ENCODE results near the gene HNRNPLL.
"Not testable (repeated sequence)": the region's sequence is repeated elsewhere in the genome, so short reads cannot be mapped to it uniquely, and the experiment has no call there.

The HNRNPLL gene

GRCh38 chr2:38620282-38620977 lies 17.7 kb upstream of the HNRNPLL start:
- no peak for DNase-seq
- H3K4me1 ChIP-seq (ENCODE audit: control insufficient read depth, insufficient read depth, low read length, poor library complexity, severe bottlenecking): no peaks in the 10 kb centered on the region
- no peak overlapping the region for H3K4me3 ChIP-seq (ENCODE audit: insufficient read depth, low read depth, low read length, poor library complexity, severe bottlenecking)
- no peaks in the 10 kb centered on the region for H3K36me3 ChIP-seq (ENCODE audit: control insufficient read depth, insufficient read depth, low read length)
- no peaks in the 10 kb centered on the region for H3K9me3 ChIP-seq (ENCODE audit: control insufficient read depth, low read length)
- no peak overlapping the region for H3K27ac ChIP-seq (ENCODE audit: insufficient read depth, low read length, poor library complexity, severe bottlenecking)
- H3K27me3 ChIP-seq (replicated peaks; ENCODE audit: control insufficient read depth, insufficient read depth, low read length, poor library complexity, severe bottlenecking): no peaks in the 10 kb centered on the region

DNA sequence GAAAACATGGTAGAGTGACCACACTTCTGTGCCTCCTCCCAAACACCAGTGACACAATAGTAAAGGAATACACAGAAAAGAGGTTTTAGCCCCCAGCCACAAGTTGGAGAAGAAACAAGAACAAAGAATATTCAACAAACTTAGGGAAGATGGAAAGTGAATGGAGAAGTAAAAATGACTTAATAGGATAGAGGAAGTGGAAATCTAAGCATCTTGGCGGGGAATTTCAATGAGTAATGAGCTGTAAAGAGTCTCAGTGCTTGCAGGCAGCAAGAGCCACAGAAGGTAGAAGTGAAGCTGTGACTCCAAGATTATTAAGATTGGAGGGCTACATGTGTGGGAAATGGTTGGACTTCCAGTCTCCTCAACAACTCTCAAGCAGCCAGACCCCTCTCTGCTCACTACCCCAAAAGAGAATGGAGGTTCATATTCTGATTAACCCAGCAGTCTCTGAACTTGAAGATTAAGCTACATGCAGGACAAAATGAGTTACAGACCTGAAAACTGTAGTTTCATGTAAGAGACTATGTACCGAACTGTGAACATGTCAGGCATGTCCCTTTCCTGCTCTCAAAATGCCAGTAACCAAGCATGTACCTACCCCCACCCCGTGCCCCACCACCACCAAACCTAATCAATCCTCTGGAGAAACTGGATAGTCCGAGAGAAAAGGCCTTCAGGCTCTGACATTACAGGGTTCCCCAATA lies 16.9 kb upstream of the HNRNPLL start:
- Histone ChIP-seq H3K27me3 (replicated peaks; ENCODE audit: control insufficient read depth, insufficient read depth, low read length, poor library complexity, severe bottlenecking) (no peaks in the 10 kb centered on the region), H3K36me3 (ENCODE audit: control insufficient read depth, insufficient read depth, low read length) (no peaks in the 10 kb centered on the region), H3K4me1 (ENCODE audit: control insufficient read depth, insufficient read depth, low read length, poor library complexity, severe bottlenecking) (no peaks in the 10 kb centered on the region), H3K4me3 (ENCODE audit: insufficient read depth, low read depth, low read length, poor library complexity, severe bottlenecking) (no peak overlapping the region), H3K27ac (ENCODE audit: insufficient read depth, low read length, poor library complexity, severe bottlenecking) (no peak overlapping the region), H3K9me3 (ENCODE audit: control insufficient read depth, low read length) (no peaks in the 10 kb centered on the region)
- DNase-seq: no peak

DNA sequence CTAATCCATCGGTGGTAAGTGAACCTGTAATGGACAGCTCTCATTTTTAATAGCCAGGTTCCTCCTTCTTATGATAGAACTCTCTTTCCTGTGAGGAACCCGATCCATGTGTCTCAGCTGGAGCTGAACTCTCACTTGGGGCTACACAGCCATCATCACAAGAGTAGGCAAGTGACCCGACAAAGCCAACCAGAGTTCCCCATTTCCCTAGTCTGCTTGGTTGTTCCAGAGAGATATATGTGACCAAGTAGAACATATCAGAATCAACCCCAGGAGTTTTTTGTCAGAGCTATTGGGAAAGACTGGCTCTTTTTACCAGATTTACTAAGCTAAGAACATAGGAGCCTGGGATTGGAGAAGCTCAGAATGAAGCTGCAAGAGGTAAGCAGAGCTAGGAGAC lies 14.6 kb upstream of the HNRNPLL start:
- no peaks in the 10 kb centered on the region for H3K36me3 ChIP-seq (ENCODE audit: control insufficient read depth, insufficient read depth, low read length)
- no peak overlapping the region for H3K27ac ChIP-seq (ENCODE audit: insufficient read depth, low read length, poor library complexity, severe bottlenecking)
- DNase-seq: no peak
- H3K9me3 ChIP-seq (ENCODE audit: control insufficient read depth, low read length): no peaks in the 10 kb centered on the region
- no peak overlapping the region for H3K4me3 ChIP-seq (ENCODE audit: insufficient read depth, low read depth, low read length, poor library complexity, severe bottlenecking)
- no peaks in the 10 kb centered on the region for H3K4me1 ChIP-seq (ENCODE audit: control insufficient read depth, insufficient read depth, low read length, poor library complexity, severe bottlenecking)
- H3K27me3 ChIP-seq (replicated peaks; ENCODE audit: control insufficient read depth, insufficient read depth, low read length, poor library complexity, severe bottlenecking): no peaks in the 10 kb centered on the region

GRCh38 chr2:38615237-38615636 lies 12.5 kb upstream of the HNRNPLL start:
- no peak for DNase-seq
- no peaks in the 10 kb centered on the region for H3K27me3 ChIP-seq (replicated peaks; ENCODE audit: control insufficient read depth, insufficient read depth, low read length, poor library complexity, severe bottlenecking)
- H3K4me3 ChIP-seq (ENCODE audit: insufficient read depth, low read depth, low read length, poor library complexity, severe bottlenecking): no peak overlapping the region
- no peaks in the 10 kb centered on the region for H3K36me3 ChIP-seq (ENCODE audit: control insufficient read depth, insufficient read depth, low read length)
- H3K9me3 ChIP-seq (ENCODE audit: control insufficient read depth, low read length): no peaks in the 10 kb centered on the region
- peaks cover 4% of the 10 kb centered on the region for H3K4me1 ChIP-seq (ENCODE audit: control insufficient read depth, insufficient read depth, low read length, poor library complexity, severe bottlenecking)
- no peak overlapping the region for H3K27ac ChIP-seq (ENCODE audit: insufficient read depth, low read length, poor library complexity, severe bottlenecking)

GRCh38 chr2:38613849-38614213 lies 11.1 kb upstream of the HNRNPLL start:
- H3K4me3 ChIP-seq (ENCODE audit: insufficient read depth, low read depth, low read length, poor library complexity, severe bottlenecking): no peak overlapping the region
- H3K27me3 ChIP-seq (replicated peaks; ENCODE audit: control insufficient read depth, insufficient read depth, low read length, poor library complexity, severe bottlenecking): no peaks in the 10 kb centered on the region
- no peak overlapping the region for H3K27ac ChIP-seq (ENCODE audit: insufficient read depth, low read length, poor library complexity, severe bottlenecking)
- peaks cover 4% of the 10 kb centered on the region for H3K4me1 ChIP-seq (ENCODE audit: control insufficient read depth, insufficient read depth, low read length, poor library complexity, severe bottlenecking)
- no peaks in the 10 kb centered on the region for H3K9me3 ChIP-seq (ENCODE audit: control insufficient read depth, low read length)
- H3K36me3 ChIP-seq (ENCODE audit: control insufficient read depth, insufficient read depth, low read length): no peaks in the 10 kb centered on the region
- no peak for DNase-seq

GRCh38 chr2:38613126-38613848 lies 10.6 kb upstream of the HNRNPLL start:
- H3K27me3 ChIP-seq (replicated peaks; ENCODE audit: control insufficient read depth, insufficient read depth, low read length, poor library complexity, severe bottlenecking): no peaks in the 10 kb centered on the region
- peaks cover 4% of the 10 kb centered on the region for H3K4me1 ChIP-seq (ENCODE audit: control insufficient read depth, insufficient read depth, low read length, poor library complexity, severe bottlenecking)
- no peak for DNase-seq
- H3K36me3 ChIP-seq (ENCODE audit: control insufficient read depth, insufficient read depth, low read length): no peaks in the 10 kb centered on the region
- no peak overlapping the region for H3K27ac ChIP-seq (ENCODE audit: insufficient read depth, low read length, poor library complexity, severe bottlenecking)
- H3K9me3 ChIP-seq (ENCODE audit: control insufficient read depth, low read length): no peaks in the 10 kb centered on the region
- H3K4me3 ChIP-seq (ENCODE audit: insufficient read depth, low read depth, low read length, poor library complexity, severe bottlenecking): no peak overlapping the region

DNA sequence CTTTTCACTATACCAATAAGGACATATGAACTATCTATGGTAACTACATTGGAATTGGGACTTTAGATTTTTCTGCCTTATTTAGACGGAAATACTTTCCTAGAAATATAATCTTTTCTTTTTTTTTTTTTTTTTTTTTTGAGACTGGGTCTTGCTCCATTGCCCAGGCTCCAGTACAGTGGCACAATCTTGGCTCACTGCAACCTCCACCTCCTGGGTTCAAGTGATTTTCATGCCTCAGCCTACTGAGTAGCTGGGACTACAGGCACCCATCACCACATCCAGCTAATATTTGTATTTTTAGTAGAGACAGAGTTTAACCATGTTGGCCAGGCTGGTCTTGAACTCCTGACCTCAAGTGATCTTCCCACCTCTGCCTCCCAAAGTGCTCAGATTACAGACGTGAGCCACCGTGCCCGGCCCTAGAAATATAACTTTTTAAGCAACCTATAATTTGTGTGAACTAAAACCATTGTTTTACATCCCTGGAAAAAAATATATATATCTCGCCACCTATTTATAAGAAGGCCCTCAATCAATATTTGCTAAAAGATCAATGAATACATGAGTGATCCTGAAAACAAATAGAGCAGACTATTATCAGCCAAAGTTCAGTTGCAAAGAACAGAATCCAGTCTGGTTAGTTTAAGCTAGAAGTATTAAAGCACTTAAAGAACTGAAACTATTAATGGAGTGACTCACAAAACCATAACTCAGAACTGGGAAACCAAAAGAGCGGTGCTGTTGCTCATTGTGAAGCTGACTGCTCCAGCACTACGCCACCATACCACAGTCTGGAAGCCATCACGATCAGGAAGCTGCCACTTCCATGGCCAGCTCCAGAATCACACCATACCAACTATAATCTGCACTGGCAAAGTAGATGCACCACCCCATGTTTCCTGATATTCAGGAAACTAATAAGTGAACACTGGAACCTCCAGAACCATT lies 8.4 kb upstream of the HNRNPLL start:
- H3K9me3 ChIP-seq (ENCODE audit: control insufficient read depth, low read length): no peaks in the 10 kb centered on the region
- H3K4me3 ChIP-seq (ENCODE audit: insufficient read depth, low read depth, low read length, poor library complexity, severe bottlenecking): no peak overlapping the region
- H3K27ac ChIP-seq (ENCODE audit: insufficient read depth, low read length, poor library complexity, severe bottlenecking): no peak overlapping the region
- peaks cover 4% of the 10 kb centered on the region for H3K4me1 ChIP-seq (ENCODE audit: control insufficient read depth, insufficient read depth, low read length, poor library complexity, severe bottlenecking)
- no peak for DNase-seq
- no peaks in the 10 kb centered on the region for H3K36me3 ChIP-seq (ENCODE audit: control insufficient read depth, insufficient read depth, low read length)
- H3K27me3 ChIP-seq (replicated peaks; ENCODE audit: control insufficient read depth, insufficient read depth, low read length, poor library complexity, severe bottlenecking): no peaks in the 10 kb centered on the region

DNA sequence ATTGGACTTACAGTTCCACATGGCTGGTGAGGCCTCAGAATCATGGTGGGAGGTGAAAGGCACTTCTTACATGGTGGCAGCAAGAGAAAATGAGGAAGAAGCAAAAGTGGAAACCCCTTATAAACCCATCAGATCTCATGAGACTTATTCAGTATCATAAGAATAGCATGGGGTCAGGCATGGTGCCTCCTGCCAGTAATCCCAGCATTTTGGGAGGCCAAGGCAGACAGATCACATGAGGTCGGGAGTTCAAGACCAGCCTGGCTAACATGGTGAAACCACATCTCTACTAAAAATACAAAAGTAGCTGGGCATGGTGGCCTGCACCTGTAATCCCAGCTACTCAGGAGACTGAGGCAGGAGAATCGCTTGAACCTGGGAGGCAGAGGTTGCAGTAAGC lies 6.5 kb upstream of the HNRNPLL start:
- H3K27me3 ChIP-seq (replicated peaks; ENCODE audit: control insufficient read depth, insufficient read depth, low read length, poor library complexity, severe bottlenecking); H3K27ac ChIP-seq (ENCODE audit: insufficient read depth, low read length, poor library complexity, severe bottlenecking); H3K9me3 ChIP-seq (ENCODE audit: control insufficient read depth, low read length); H3K4me3 ChIP-seq (ENCODE audit: insufficient read depth, low read depth, low read length, poor library complexity, severe bottlenecking); H3K4me1 ChIP-seq (ENCODE audit: control insufficient read depth, insufficient read depth, low read length, poor library complexity, severe bottlenecking); DNase-seq; H3K36me3 ChIP-seq (ENCODE audit: control insufficient read depth, insufficient read depth, low read length): not testable (repeated sequence)

- no peaks in the 10 kb centered on the region for H3K36me3 ChIP-seq (ENCODE audit: control insufficient read depth, insufficient read depth, low read length)
- DNase-seq: no peak
- H3K27me3 ChIP-seq (replicated peaks; ENCODE audit: control insufficient read depth, insufficient read depth, low read length, poor library complexity, severe bottlenecking): no peaks in the 10 kb centered on the region
- H3K9me3 ChIP-seq (ENCODE audit: control insufficient read depth, low read length): no peaks in the 10 kb centered on the region
- no peak overlapping the region for H3K4me3 ChIP-seq (ENCODE audit: insufficient read depth, low read depth, low read length, poor library complexity, severe bottlenecking)
- H3K27ac ChIP-seq (ENCODE audit: insufficient read depth, low read length, poor library complexity, severe bottlenecking): no peak overlapping the region
- H3K4me1 ChIP-seq (ENCODE audit: control insufficient read depth, insufficient read depth, low read length, poor library complexity, severe bottlenecking): peaks cover 6% of the 10 kb centered on the region
Measured at GRCh38 chr2:38608755-38609154, 6.0 kb upstream of the HNRNPLL start.
